HG02610 (cell line): ENCODE measurements around the gene ROR1.

Source experiments
- ATAC-seq: cut with Tn5 transposase; IDR thresholded peaks from one replicate; pipeline ENCODE4 v1.9.1; 2021; ENCODE audit warnings: mild to moderate bottlenecking, moderate library complexity; ENCODE audit not compliant: unreplicated experiment

ROR1 gene

GRCh38 chr1:63966016-63966415, 192.2 kb downstream of the ROR1 start:
- ATAC-seq, result no peak

- no peak for ATAC-seq
Measured at GRCh38 chr1:63967901-63968300, 194.1 kb downstream of the ROR1 start.

GRCh38 chr1:63968663-63969440, 195.0 kb downstream of the ROR1 start:
- ATAC-seq, result no peak

GRCh38 chr1:63969441-63969901, 195.7 kb downstream of the ROR1 start:
- no peak for ATAC-seq

- ATAC-seq, result no peak
Measured at GRCh38 chr1:63971557-63971956, 197.7 kb downstream of the ROR1 start.

- ATAC-seq, result no peak
Measured at GRCh38 chr1:63973005-63973419, 199.2 kb downstream of the ROR1 start.

- ATAC-seq, result no peak
Measured at GRCh38 chr1:63974966-63975365, 201.1 kb downstream of the ROR1 start.

- ATAC-seq, result no peak
Measured at GRCh38 chr1:63975481-63975880, 201.7 kb downstream of the ROR1 start.

- no peak for ATAC-seq
Measured at GRCh38 chr1:63976006-63976405, 202.2 kb downstream of the ROR1 start.

- no peak for ATAC-seq
Measured at GRCh38 chr1:63977466-63977865, 203.6 kb downstream of the ROR1 start.

- no peak for ATAC-seq
Measured at GRCh38 chr1:63980740-63981407, 207.1 kb downstream of the ROR1 start.

- ATAC-seq, result no peak
Measured at GRCh38 chr1:63981408-63981773, 207.6 kb downstream of the ROR1 start.

GRCh38 chr1:63982201-63982600, 208.4 kb downstream of the ROR1 start:
- ATAC-seq, result no peak

GRCh38 chr1:63983391-63984256, 209.8 kb downstream of the ROR1 start:
- no peak for ATAC-seq

GRCh38 chr1:63984257-63984929, 210.6 kb downstream of the ROR1 start:
- no peak for ATAC-seq

- ATAC-seq, result no peak
Measured at GRCh38 chr1:63984930-63985290, 211.1 kb downstream of the ROR1 start.

GRCh38 chr1:63987014-63987627, 213.3 kb downstream of the ROR1 start:
- no peak for ATAC-seq

GRCh38 chr1:63987628-63988024, 213.8 kb downstream of the ROR1 start:
- no peak for ATAC-seq

GRCh38 chr1:63988941-63989340, 215.1 kb downstream of the ROR1 start:
- ATAC-seq, result no peak

GRCh38 chr1:63991685-63992084, 217.9 kb downstream of the ROR1 start:
- ATAC-seq, result no peak

GRCh38 chr1:64000021-64000420, 226.2 kb downstream of the ROR1 start:
- ATAC-seq, result no peak
